GM21447 (cell line): ENCODE results near the gene DAD1.

Source experiments
- ATAC-seq: cut with Tn5 transposase; IDR thresholded peaks from one replicate; pipeline ENCODE4 v1.9.1; 2021; ENCODE audit not compliant: unreplicated experiment

Gene DAD1

GRCh38 chr14:22521449-22522239, 67.4 kb downstream of the DAD1 start:
- ATAC-seq = no peak

- ATAC-seq = no peak
Measured at GRCh38 chr14:22520796-22521195, 68.2 kb downstream of the DAD1 start.

GRCh38 chr14:22519877-22520685, 68.9 kb downstream of the DAD1 start:
- ATAC-seq = no peak

GRCh38 chr14:22518073-22518472, 71.0 kb downstream of the DAD1 start:
- ATAC-seq = no peak

GRCh38 chr14:22517117-22517720, 71.8 kb downstream of the DAD1 start:
- ATAC-seq = no peak

GRCh38 chr14:22515929-22516328, 73.1 kb downstream of the DAD1 start:
- ATAC-seq = no peak
